Body of pancreas (tissue), 4 donors: Measurements from ENCODE around the gene TCF7.

Experiments
- POLR2A ChIP-seq, 3 donors: fragments of 450-650 bp; IDR thresholded peaks; one replicate each; pipeline ENCODE4 v1.6.1; 2016; ENCODE audit warnings: antibody characterized with exemption in 3 of 3, mild to moderate bottlenecking in 2 of 3
- TF ChIP-seq, protein P1 (sequence below), 7 experiments: fragments of 450-650 bp in 4 of 7; fragments of 200-600 bp in 3 of 7; sonication (generic) in 3 of 7; IDR thresholded peaks; one replicate each; pipeline ENCODE4 v1.5.1; 2016 to 2019; ENCODE audit warnings: antibody characterized with exemption in 7 of 7

DNA sequence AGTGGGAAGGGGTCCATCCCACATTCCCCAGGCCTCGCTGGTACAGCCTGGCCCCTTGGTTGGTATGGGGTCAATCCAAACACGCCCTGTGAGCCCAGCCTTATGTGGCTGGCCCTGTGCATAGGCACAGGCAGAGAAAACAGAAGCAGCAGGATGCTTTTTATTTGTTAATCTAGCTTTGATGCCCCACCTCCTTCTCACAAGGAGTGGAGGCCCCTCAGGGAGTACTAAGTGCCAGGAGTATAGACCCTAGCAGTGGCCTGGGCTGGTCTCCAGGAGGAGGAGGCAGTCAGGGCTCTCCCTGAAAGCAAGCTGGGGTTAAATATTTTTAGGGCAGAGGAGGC is 14.6 kb upstream of the TCF7 start:
- TF ChIP-seq, protein P1, sequence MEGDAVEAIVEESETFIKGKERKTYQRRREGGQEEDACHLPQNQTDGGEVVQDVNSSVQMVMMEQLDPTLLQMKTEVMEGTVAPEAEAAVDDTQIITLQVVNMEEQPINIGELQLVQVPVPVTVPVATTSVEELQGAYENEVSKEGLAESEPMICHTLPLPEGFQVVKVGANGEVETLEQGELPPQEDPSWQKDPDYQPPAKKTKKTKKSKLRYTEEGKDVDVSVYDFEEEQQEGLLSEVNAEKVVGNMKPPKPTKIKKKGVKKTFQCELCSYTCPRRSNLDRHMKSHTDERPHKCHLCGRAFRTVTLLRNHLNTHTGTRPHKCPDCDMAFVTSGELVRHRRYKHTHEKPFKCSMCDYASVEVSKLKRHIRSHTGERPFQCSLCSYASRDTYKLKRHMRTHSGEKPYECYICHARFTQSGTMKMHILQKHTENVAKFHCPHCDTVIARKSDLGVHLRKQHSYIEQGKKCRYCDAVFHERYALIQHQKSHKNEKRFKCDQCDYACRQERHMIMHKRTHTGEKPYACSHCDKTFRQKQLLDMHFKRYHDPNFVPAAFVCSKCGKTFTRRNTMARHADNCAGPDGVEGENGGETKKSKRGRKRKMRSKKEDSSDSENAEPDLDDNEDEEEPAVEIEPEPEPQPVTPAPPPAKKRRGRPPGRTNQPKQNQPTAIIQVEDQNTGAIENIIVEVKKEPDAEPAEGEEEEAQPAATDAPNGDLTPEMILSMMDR (IDR thresholded peaks at IDR 0.05), result no peak
- no peak for TF ChIP-seq POLR2A (IDR thresholded peaks at IDR 0.05)
